G401.6 (cell line): ENCODE measurements around the gene KCNIP1.

Experiments used
- FAIRE-seq: peaks from 2 replicates; lab custom pipeline; 2012; peaks lifted over from hg19 to GRCh38; lab: Jason Lieb, UNC

The KCNIP1 gene

GRCh38 chr5:170503990-170504596 lies at the start of gene KCNIP1:
Gene KCNIP1, plus strand, starts transcription at chr5:170504020.
- FAIRE-seq: no peak

- no peak for FAIRE-seq
Measured at GRCh38 chr5:170463426-170463825, 40.4 kb upstream of the KCNIP1 start.

DNA sequence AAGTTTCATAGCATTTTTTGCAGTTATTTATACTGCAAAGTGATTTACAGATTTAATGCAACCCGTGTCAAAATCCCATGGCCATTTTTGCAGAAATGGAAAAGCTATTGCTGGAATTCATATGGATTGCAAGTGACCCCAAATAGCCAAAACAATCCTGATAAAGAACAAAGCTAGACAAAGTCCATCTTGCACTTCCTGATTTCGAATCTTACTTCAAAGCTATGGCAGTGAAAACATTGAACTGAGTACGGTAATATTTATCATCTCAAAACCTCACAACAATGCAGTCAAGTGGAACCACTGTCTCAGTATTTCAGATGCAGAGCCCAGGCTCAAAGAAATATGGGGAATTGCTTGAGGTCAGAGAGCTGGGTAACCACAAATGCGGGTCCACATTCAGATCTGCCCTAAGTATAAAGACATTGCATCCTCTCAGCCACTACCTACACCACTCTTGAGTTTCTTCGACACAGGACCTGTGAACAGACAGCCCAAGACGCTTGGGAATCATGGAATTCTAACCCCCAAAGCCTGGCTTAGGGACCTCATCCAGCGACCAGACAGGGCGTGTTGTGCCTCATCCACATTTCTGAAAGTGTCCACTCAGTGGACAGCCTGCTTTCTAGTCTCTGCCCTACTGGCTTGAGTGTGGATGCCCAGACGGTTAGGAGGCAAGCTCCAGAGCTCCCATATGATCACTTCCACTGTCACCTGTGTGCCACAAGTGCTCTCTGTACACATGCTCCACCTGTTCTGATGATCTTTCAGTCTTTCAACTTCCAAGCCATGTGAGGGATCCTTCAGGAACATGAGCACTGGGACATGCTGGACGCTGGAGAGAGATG lies 39.3 kb upstream of the KCNIP1 start:
- no peak for FAIRE-seq

GRCh38 chr5:170466553-170466952 lies 37.3 kb upstream of the KCNIP1 start:
- FAIRE-seq: no peak

- FAIRE-seq: no peak
Measured at GRCh38 chr5:170466988-170467707, 36.7 kb upstream of the KCNIP1 start.

DNA sequence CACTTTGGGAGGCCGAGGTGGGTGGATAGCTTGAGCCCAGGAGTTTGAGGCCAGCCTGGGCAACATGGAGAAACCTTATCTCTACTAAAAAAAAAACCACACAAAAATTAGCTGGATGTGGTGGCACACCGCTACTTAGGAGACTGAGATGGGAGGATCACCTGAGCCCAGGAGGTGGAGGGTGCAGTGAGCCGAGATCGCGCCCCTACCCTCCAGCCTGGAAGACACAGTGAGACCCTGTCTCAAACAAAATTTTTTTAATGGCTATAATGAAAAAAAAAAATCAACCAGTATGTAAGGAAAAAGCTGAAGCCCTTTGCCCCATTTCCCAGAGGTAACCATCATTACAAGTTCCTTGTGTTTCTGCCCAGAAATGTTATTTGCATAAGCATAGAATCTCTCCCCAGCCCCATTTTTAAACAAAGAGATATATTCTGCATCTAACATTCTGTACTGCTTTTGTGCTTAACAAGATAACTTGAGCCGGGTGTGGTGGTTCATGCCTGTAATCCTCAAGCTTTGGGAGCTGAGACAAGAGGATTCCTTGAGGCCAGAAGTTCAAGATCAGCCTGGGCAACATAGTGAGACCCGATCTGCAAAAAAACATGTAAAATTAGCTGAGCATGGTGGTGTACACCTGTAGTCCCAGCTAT lies 35.1 kb upstream of the KCNIP1 start:
- FAIRE-seq: no peak

DNA sequence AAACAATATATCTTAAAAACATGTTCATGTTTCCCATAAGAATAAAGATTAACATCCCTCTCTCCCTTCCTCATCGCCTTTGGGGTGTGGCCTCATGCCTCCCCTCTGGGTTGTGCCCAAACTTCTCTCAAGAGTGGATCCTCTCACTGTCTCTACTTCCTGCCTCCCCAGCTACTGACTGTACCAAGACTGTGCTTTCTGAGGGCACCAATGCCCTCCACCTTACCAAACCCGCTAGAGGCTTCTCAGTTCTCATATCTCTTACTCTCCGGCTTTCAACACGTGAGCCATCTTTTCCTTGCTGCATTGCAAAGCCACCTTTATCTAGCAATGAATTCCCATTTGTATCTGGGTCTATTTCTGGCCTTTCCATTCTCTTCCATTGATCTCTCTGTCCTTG lies 34.4 kb upstream of the KCNIP1 start:
- no peak for FAIRE-seq

GRCh38 chr5:170470275-170470674 lies 33.5 kb upstream of the KCNIP1 start:
- no peak for FAIRE-seq

DNA sequence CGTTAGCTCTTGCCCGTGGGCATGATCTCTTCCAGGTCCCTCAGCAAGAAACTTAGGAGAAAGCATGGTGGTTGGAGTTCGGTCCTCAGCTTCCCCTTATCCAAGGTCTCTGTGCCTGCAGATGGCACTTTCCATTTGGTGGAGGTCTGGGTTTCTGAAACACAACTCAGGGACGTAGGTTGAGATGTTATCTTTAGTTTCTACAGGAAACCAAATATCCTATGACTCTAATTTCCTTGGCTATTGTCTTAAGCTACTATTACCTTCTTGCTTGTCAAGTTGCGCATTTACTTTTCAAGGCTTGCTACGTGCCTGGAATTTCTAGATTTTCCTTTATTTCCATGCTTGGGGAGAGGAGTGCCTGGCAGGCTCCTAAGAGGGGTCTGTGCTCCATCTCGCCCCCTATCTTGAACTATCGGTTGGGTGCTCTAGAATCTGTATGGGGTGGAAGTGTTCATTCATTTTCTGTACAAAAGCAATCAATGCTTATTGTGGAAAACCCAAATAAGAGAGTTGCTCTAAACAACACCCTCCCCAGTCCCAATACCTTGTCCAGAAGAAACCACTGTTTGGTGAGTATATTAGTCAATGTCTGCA lies 32.9 kb upstream of the KCNIP1 start:
- no peak for FAIRE-seq

DNA sequence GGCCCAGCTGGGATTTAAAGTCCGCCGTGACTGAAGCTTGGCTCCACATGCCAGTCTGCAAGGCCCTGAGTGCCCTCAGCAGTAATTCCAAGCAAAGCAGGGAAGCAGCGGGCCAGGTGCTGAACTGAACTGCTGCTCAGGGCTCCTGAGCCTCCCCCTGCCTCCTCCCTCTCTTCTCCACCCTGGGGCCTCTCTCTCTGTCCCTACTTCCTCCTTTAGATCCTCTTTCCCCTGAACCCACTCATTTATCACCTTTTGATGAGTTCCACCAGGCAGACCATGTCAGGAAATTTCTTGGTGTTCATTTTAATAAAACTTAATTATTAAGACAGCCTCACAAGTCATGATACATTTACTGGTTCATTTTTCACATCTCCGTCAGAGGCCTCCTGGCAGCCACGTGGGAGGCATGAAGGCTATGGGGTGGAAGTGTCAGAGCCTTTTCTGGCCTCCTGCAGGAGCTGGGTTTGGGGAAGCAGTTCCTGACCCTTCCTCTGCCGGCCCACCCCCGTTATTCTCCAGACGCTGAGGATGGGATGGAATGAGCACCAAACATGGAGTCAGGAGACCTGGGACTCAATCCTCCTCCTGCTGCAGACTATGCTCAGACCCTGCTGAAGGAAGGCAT lies 32.2 kb upstream of the KCNIP1 start:
- no peak for FAIRE-seq

GRCh38 chr5:170473642-170474041 lies 30.2 kb upstream of the KCNIP1 start:
- no peak for FAIRE-seq

GRCh38 chr5:170474489-170475274 lies 29.1 kb upstream of the KCNIP1 start:
- FAIRE-seq: no peak

- FAIRE-seq: no peak
Measured at GRCh38 chr5:170475294-170476000, 28.4 kb upstream of the KCNIP1 start.

DNA sequence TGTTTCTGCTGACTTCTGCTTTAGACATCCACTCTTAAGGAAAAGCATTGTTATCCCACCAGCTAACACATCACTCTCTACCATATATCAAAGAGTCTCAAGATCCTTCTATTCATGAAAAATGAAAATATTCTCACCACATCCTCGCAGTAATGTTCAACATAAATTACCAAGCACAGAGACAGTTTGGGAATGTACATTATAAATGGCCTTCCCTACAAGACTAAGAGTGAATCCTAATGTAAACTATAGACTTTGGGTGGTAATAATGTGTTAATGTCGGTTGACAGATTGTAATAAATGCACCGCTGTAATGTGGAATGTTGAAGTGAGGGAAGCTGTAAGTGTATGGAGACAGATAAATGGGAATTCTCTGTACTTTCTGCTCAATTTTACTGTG lies 27.1 kb upstream of the KCNIP1 start:
- FAIRE-seq: no peak

DNA sequence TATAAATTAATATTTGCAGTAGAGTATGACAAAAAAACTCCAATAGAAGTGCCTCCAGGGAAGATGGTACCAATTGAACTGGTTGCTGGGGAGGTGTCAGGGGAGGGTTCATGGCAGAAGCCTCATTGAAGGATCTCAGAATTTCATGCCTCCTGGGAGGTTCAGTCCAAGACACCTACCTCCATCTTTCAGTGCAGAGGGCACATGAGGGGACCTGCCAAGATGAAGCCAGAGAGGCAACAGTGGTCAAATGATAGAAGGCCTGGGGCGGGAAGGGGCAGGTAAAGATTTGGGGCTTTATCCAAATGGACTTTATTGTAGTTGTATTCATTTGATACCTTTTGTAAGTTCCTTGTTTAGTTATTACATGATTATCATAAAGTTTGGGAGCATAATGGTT lies 25.9 kb upstream of the KCNIP1 start:
- FAIRE-seq: no peak

DNA sequence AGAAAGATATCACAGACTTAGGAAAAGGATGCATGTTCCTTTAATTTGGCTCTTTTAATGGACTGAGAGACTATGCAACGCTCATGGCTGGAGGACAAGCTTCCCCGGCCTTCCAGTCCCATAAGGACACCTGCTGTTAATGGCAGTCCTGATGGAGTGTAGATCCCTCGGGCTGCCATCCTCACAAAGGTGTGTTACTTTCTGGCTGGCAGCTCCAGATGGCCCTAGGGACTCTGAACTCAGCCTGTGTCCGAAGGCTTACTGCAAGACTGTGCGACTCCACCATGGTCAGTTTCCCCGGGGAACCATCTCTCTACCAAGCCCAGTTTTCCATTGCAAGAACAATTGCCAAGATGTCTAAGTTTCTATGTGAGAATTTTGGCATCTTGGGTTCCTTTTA lies 25.5 kb upstream of the KCNIP1 start:
- no peak for FAIRE-seq

- no peak for FAIRE-seq
Measured at GRCh38 chr5:170479484-170479883, 24.3 kb upstream of the KCNIP1 start.

DNA sequence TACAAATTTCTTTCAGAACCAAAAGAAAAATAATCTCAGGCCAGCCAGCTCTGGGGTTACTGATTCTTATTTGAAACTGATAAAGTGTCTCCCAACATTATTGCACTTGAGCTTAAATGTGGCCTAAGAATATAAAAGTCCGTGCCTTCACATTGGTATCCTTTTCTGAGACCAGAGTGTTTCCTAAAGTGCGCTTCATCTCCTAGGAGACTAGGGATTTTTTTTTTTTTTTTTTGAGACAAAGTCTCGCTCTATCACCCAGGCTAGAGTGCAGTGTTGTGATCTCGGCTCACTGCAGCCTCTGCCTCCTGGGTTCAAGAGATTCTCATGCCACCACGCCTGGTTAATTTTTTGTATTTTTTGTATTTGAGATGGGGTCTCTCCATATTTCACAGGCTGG lies 23.6 kb upstream of the KCNIP1 start:
- no peak for FAIRE-seq

DNA sequence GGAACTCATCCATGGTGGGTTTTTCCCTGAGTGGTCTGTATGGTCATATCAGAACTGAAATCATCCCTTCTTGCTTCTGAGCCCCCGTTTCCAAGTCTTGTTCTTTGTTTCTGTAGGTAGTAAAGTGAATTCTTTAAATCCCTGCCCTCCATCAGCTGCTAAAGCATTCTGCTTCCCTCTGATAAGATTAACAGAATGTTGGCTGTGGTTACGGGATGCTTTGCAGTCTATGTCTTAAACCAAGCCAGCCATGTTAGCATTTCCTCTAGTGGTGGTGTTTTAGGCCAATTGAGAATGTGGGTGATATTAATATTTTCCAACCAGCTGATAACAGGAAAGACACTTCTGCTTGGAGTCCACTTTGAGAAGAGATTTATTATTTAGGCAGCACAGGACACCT lies 22.0 kb upstream of the KCNIP1 start:
- no peak for FAIRE-seq

GRCh38 chr5:170482511-170482910 lies 21.3 kb upstream of the KCNIP1 start:
- no peak for FAIRE-seq
